CD4-positive, alpha-beta T cell treated with Interleukin-6 at 100 ng/mL for 8 hours (primary cell): ENCODE data around the gene UNC50.

ENCODE experiments used
- DNase-seq: peaks from one replicate; pipeline ENCODE4 v3.0.0-alpha.2; 2020; ENCODE audit warnings: mixed read lengths, low spot score

UNC50 gene

DNA sequence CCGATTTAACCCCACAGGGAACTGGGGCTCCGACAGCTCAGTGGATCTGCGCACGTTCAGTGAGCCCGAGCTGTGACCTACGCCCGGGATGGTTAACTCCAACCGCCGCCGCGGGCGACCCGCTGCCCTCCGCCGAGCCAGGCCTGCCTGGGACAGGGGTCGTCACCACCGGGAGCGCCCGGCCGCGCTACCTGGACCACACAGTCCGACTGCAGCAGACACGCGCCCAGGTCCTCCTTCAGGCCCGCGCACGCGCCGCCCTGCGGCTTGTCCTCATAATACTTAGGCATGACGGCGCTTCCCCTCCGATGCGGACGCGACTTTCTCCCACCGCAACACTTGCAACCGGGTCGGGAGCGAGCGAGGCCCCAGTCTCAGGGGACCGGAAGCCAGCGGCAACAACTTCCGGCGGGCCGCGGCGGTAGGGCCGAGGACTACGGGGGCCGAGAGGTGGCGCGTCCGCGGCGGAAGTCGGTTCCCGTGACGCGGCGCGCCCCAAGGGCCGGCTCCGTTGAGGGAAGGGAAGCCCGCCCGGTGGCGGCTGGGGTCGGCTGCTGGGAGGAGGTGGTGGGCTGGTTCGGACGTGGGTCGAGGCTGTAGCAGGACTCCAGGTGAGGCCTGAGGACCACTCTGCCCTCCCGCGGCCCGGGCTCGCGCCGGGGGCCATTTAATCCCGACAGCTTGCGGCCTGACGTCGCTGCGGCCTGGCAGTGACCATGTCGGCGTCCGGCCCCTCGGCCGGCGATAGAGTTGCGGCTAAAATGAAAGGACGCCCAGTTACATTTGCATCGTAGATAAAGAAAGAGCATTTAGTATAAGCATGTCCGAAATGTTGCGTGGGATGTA, at the start of gene UNC50, which contains the start of gene COA5:
UNC50 (plus strand) TSS at position 474 of the 846 bp plus-strand sequence. CDS start 1,171 bp downstream, outside the sequence.
COA5 (minus strand) TSS at position 397 of the 846 bp plus-strand sequence; CDS start at position 290, 107 bp downstream.
- DNase-seq = peak; percentile 85

- DNase-seq = no peak
These were observed 49.4 kb upstream of the UNC50 start for GRCh38 chr2:98558852-98559530.

- no peak for DNase-seq
These were observed 48.8 kb upstream of the UNC50 start for GRCh38 chr2:98559581-98559980.

DNA sequence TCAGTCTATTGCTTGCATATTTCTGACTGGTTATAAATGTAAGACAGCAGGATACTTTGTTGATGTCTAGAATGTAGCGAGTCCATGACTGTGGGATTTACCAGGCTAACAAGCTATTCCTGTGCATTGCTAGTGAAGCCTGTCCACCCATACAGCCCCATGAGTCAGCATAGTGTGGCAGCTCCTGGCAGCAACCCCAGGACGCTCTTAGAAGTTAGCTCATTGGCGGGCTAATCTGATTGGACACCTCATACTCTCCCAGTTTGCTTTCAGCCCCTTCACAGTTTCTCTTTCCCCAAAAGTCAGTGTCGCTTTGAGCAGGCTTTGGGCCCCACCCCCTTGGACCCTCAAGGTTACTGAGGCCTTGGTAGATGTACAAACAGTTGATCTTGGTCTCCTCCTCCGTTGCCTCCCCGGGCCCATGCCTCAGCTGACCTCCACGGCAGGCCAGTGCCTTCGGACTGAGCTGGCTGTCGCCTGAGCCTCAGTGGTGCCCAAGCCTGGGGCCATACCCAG, 48.1 kb upstream of the UNC50 start:
- no peak for DNase-seq

DNA sequence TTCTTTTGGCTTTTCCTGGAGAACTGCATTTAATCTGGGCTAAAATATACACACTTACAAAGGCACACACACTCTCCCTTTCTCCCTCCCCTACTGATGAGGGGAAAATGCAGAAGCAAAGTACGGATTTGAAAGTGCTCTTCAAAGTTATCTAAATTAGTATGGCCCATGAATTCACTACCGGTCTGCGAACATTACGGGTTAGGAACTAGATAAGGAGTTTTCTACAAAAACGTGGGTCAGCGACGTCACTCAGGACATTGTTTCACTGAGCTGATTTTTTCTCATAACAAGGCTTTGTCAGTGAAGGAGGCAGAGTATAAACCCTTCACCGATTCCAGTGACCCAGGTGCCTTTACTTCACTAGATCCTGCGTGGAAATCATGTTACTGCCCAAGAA, 47.4 kb upstream of the UNC50 start:
- DNase-seq = no peak

GRCh38 chr2:98561902-98562695, 46.3 kb upstream of the UNC50 start:
- no peak for DNase-seq

GRCh38 chr2:98563394-98563793, 45.0 kb upstream of the UNC50 start:
- DNase-seq = no peak

GRCh38 chr2:98564541-98565132, 43.8 kb upstream of the UNC50 start:
- DNase-seq = no peak

DNA sequence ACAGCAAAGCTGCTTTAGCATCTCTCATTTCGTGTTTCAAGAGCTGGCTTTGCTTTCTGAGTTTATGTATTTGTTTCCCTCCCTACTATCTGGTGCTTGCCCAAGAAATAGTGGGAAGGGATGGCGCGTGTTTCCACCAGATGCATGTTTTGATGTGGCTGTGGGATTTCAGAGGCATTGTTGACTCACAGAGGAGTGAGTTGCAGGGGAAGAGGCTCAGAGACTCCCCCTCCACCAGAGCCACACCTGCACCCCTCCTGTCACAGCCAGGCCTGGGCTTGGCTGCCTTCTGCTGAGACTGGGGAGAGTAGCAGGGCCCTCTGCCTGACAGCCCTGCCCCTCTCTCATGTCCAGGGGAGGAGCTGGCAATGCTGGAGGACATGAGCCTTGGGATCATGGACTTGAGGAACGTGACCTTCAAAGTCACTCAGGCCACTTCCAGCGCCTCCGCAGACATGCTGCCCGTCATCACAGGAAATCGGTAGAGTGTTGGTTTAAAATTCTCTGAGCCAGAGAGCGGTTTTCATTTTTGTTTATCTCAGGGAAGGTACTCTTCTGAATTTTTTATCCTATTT, 43.0 kb upstream of the UNC50 start:
- DNase-seq = no peak

GRCh38 chr2:98565941-98566340, 42.4 kb upstream of the UNC50 start:
- DNase-seq = no peak

DNA sequence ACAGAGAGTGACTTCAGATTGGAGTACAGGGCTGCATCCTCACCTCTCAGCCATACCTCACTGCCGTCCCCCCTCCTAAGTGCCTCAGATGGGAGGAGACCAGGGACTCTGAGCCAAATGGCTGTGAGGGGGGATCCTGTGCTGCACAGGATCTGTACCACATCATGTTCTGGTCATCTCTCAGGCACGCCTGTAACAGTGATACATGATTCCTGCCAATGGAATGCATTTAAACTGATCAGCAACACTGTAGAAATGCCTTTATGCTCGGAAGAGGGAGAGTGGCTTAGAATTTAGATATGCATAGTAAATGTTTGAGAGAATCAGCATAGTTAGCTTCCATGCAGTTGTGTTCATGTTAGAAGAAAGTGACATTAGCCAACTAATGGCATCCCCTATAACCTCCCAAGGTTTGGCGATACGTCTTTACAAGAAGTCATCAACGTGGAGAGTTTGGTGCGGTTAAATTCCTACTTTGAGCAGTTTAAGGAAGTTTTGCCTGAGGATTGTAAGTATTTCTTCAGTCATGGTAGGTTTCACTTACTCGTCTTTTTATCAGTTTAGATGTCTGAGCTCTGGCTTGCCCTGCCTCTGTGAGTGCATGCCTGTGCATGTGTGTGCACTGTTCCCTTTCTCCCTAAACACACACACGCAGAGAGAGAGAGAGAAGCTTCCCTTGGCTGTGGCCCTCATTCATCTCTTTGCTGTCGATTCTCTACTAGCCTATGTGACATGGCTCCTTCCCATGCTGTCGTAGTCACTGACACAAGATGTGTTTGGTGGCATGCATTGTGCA, 40.0 kb upstream of the UNC50 start:
- no peak for DNase-seq

GRCh38 chr2:98569197-98569793, 39.1 kb upstream of the UNC50 start:
- DNase-seq = peak; percentile 49

DNA sequence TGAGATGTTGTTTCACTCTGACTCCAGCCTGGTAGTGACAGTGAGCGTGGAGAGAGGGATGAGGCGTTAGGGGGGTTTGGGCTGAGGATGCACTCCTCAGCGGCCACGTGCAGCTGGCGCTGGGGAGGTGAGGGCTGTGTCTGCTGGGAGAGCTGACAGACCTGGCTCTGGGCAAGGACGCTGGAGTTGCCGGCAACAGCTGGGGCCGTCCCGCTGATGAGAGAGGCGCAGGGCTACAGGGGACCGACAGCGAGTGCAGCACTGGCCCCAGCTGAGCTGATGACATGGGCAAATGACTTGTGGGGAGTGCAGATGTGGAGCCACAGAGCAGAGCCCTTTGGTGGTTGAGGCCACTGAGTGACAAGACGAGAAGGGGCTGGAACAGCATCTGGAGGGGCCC, 38.5 kb upstream of the UNC50 start:
- DNase-seq = no peak

- DNase-seq = no peak
These were observed 38.0 kb upstream of the UNC50 start for GRCh38 chr2:98570356-98570755.

GRCh38 chr2:98571121-98571701, 37.2 kb upstream of the UNC50 start:
- DNase-seq = no peak

GRCh38 chr2:98571796-98572195, 36.6 kb upstream of the UNC50 start:
- DNase-seq = no peak

- DNase-seq = no peak
These were observed 36.2 kb upstream of the UNC50 start for GRCh38 chr2:98572211-98572610.

DNA sequence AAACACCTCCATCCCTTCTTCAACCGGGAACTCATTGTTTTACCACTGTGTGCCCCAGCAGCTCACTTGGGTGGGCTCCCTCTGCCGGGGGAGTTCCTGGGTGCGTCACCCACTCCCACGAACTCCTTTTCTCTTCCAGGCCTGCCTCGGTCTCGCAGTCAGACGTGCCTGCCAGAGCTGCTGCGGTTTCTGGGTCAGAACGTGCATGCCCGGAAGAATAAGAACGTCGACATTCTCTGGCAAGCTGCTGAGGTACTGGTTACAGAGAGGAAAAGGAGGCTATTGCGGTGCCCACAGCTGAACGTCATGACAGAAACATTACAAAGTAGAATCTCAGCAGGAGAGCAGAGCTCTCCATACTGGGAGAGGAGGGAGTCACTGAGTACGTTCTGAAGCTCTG, 35.7 kb upstream of the UNC50 start:
- no peak for DNase-seq

DNA sequence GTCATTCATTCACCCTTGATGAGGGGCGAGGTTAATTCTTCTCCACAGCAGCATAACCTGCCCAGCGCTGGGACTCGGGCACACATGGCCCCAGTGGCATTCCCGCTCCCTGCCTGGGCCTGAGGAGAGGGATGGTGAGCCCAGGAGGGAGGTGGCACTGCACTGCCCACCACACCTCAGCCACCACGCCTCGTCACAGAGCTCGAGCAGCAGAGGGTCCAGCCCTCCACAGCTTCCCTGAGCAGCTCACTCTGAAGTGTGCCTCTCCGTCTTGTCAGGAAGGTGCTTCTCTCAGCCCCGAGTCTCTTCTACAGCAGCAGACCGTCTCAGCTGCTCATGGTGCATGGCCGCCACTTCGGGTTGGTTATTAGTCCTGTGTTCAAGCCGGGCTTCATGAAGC, 35.0 kb upstream of the UNC50 start:
- no peak for DNase-seq
